GM18526 (cell line): Measurements from ENCODE around the gene TTC19.

ENCODE experiments used
- POLR2A ChIP-seq: IDR thresholded peaks from 3 replicates; pipeline ENCODE4 v1.6.1; 2011; ENCODE audit not compliant: insufficient read length; ENCODE audit errors: extremely low read depth

TTC19 gene

GRCh38 chr17:16001226-16001897 lies 1.7 kb downstream of the TTC19 start:
- no peak for TF ChIP-seq POLR2A

GRCh38 chr17:16002708-16003260 lies 3.2 kb downstream of the TTC19 start:
- no peak for TF ChIP-seq POLR2A

- TF ChIP-seq POLR2A = no peak
These were observed 4.2 kb downstream of the TTC19 start for GRCh38 chr17:16003841-16004240.

- TF ChIP-seq POLR2A = no peak
These were observed 6.0 kb downstream of the TTC19 start for GRCh38 chr17:16005636-16006035.

- no peak for TF ChIP-seq POLR2A
These were observed 7.8 kb downstream of the TTC19 start for GRCh38 chr17:16007439-16007838.

GRCh38 chr17:16013943-16014407 lies 14.4 kb downstream of the TTC19 start:
- no peak for TF ChIP-seq POLR2A

- no peak for TF ChIP-seq POLR2A
These were observed 19.7 kb downstream of the TTC19 start for GRCh38 chr17:16019347-16019746.

GRCh38 chr17:16023881-16024280 lies 24.3 kb downstream of the TTC19 start:
- no peak for TF ChIP-seq POLR2A

GRCh38 chr17:16025202-16025601 lies 25.6 kb downstream of the TTC19 start:
- no peak for TF ChIP-seq POLR2A

GRCh38 chr17:16026895-16027294 lies 27.3 kb downstream of the TTC19 start:
- no peak for TF ChIP-seq POLR2A

GRCh38 chr17:16027708-16028584 lies 28.3 kb downstream of the TTC19 start:
- no peak for TF ChIP-seq POLR2A

- no peak for TF ChIP-seq POLR2A
These were observed 34.2 kb downstream of the TTC19 start for GRCh38 chr17:16033729-16034349.

GRCh38 chr17:16036261-16036660 lies 36.6 kb downstream of the TTC19 start:
- no peak for TF ChIP-seq POLR2A

- no peak for TF ChIP-seq POLR2A
These were observed 38.0 kb downstream of the TTC19 start for GRCh38 chr17:16037636-16038035.

GRCh38 chr17:16040710-16041251 lies 41.2 kb downstream of the TTC19 start:
- no peak for TF ChIP-seq POLR2A

GRCh38 chr17:16044487-16044886 lies 44.9 kb downstream of the TTC19 start:
- no peak for TF ChIP-seq POLR2A

- no peak for TF ChIP-seq POLR2A
These were observed 47.3 kb downstream of the TTC19 start for GRCh38 chr17:16046966-16047365.
